Measurements from ENCODE around the gene ROR1. TPM values are rescaled to one million over a fixed set of nuclear protein-coding genes. Genes with fewer than 3 reads are reported as not detected.

ROR1 gene
- total RNA-seq, 2 donors from 2014 or later, result 12.9 to 40.8 TPM

DNA sequence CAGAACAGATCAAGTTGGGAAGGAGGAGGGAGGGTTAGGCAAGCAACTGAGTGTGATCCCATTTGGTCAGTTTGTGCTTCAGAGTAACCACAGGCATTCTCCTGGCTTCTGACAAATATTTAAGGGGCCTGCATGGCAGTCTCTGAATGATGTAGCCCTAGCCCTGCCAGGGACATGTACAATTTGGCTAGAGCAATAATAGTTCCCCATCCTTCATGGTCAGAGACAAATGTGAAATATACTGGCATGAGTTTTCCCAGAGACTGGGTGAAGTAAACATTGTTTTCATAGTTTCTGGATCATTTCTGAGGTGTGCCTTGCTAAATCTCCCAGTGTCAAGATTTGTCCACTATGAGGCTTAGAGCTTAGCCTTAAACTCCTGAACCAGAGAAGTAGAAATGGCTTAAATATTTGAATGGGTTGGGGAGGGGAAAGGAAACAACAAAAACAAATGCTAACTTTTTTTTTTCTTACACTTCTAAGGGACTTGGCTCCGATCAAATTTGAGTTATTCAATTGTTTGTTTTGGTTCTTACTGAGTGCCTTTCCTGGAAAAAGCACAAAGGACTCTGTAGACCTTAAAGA is 387.6 kb downstream of the ROR1 start:
- TF ChIP-seq, protein P1, sequence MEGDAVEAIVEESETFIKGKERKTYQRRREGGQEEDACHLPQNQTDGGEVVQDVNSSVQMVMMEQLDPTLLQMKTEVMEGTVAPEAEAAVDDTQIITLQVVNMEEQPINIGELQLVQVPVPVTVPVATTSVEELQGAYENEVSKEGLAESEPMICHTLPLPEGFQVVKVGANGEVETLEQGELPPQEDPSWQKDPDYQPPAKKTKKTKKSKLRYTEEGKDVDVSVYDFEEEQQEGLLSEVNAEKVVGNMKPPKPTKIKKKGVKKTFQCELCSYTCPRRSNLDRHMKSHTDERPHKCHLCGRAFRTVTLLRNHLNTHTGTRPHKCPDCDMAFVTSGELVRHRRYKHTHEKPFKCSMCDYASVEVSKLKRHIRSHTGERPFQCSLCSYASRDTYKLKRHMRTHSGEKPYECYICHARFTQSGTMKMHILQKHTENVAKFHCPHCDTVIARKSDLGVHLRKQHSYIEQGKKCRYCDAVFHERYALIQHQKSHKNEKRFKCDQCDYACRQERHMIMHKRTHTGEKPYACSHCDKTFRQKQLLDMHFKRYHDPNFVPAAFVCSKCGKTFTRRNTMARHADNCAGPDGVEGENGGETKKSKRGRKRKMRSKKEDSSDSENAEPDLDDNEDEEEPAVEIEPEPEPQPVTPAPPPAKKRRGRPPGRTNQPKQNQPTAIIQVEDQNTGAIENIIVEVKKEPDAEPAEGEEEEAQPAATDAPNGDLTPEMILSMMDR (IDR thresholded peaks at IDR 0.05), result no peak
- H3K9me3 ChIP-seq, result no peaks in the 10 kb centered on the region
- no peak overlapping the region for H3K27ac ChIP-seq
- no peaks in the 10 kb centered on the region for H3K27me3 ChIP-seq
- peaks cover 0 to 7% of the 10 kb centered on the region in 2 donors for H3K4me1 ChIP-seq
- H3K4me3 ChIP-seq, result no peak overlapping the region
- no peak for DNase-seq (ENCODE audit: low spot score)
- H3K36me3 ChIP-seq, result peaks cover 13% of the 10 kb centered on the region

GRCh38 chr1:64162151-64162550 is 388.3 kb downstream of the ROR1 start:
- H3K4me1 ChIP-seq, result peaks cover 0 to 7% of the 10 kb centered on the region in 2 donors
- TF ChIP-seq, protein P1 (IDR thresholded peaks at IDR 0.05), result no peak
- H3K27me3 ChIP-seq, result no peaks in the 10 kb centered on the region
- no peak overlapping the region for H3K27ac ChIP-seq
- H3K4me3 ChIP-seq, result no peak overlapping the region
- peaks cover 13% of the 10 kb centered on the region for H3K36me3 ChIP-seq
- H3K9me3 ChIP-seq, result no peaks in the 10 kb centered on the region
- no peak for DNase-seq (ENCODE audit: low spot score)

GRCh38 chr1:64162804-64163203 is 389.0 kb downstream of the ROR1 start:
- no peak for DNase-seq (ENCODE audit: low spot score)
- Histone ChIP-seq H3K9me3 (no peaks in the 10 kb centered on the region), H3K27me3 (no peaks in the 10 kb centered on the region), H3K27ac (no peak overlapping the region), H3K36me3 (peaks cover 13% of the 10 kb centered on the region), H3K4me1 (peaks cover 0 to 7% of the 10 kb centered on the region in 2 donors), H3K4me3 (no peak overlapping the region)
- TF ChIP-seq, protein P1 (IDR thresholded peaks at IDR 0.05), result no peak

GRCh38 chr1:64163431-64163830 is 389.6 kb downstream of the ROR1 start:
- Histone ChIP-seq H3K36me3 (peaks cover 13% of the 10 kb centered on the region), H3K4me1 (peaks cover 0 to 7% of the 10 kb centered on the region in 2 donors), H3K9me3 (no peaks in the 10 kb centered on the region), H3K4me3 (no peak overlapping the region), H3K27me3 (no peaks in the 10 kb centered on the region), H3K27ac (no peak overlapping the region)
- TF ChIP-seq, protein P1 (IDR thresholded peaks at IDR 0.05), result no peak
- DNase-seq (ENCODE audit: low spot score), result no peak

- H3K27me3 ChIP-seq, result no peaks in the 10 kb centered on the region
- no peaks in the 10 kb centered on the region for H3K9me3 ChIP-seq
- H3K27ac ChIP-seq, result no peak overlapping the region
- no peak overlapping the region for H3K4me3 ChIP-seq
- TF ChIP-seq, protein P1 (IDR thresholded peaks at IDR 0.05), result peak in 1 of 2 donors; percentile 60
- H3K36me3 ChIP-seq, result peaks cover 10% of the 10 kb centered on the region
- no peak for DNase-seq (ENCODE audit: low spot score)
- H3K4me1 ChIP-seq, result peaks cover 0 to 7% of the 10 kb centered on the region in 2 donors
Observed at GRCh38 chr1:64163970-64164369, 390.2 kb downstream of the ROR1 start.

- H3K9me3 ChIP-seq, result no peaks in the 10 kb centered on the region
- DNase-seq (ENCODE audit: low spot score), result no peak
- H3K4me3 ChIP-seq, result no peak overlapping the region
Observed at GRCh38 chr1:64166629-64167028, 392.8 kb downstream of the ROR1 start.

More at GRCh38 chr1:64166629-64167028, 392.8 kb downstream of the ROR1 start:
- H3K4me1 ChIP-seq, result peaks cover 0 to 7% of the 10 kb centered on the region in 2 donors
- H3K27me3 ChIP-seq, result no peaks in the 10 kb centered on the region
- TF ChIP-seq, protein P1 (IDR thresholded peaks at IDR 0.05), result no peak
- no peak overlapping the region for H3K27ac ChIP-seq
- H3K36me3 ChIP-seq, result no peaks in the 10 kb centered on the region

All from right atrium auricular region (tissue), 2 donors.